Stimulated activated CD4-positive, alpha-beta T cell treated with anti-CD3 and anti-CD28 coated beads, Interleukin-2, amount 100 ng/mL, for 24 hours (primary cell): ENCODE results near the gene TMEM164.
A peak's percentile ranks its signal among the peaks of the same experiment; 100 is the strongest.
"Not testable (repeated sequence)": the region's sequence is repeated elsewhere in the genome, so short reads cannot be mapped to it uniquely, and the experiment has no call there.

Source experiments
- DNase-seq, 2 donors: peaks; one replicate each; pipeline ENCODE4 v3.0.0-alpha.2; 2020

The TMEM164 gene

GRCh38 chrX:110002300-110003166, at the start of gene TMEM164:
Gene TMEM164, plus strand, starts transcription at chrX:110003114. Its CDS starts 661 bp downstream, at chrX:110003775.
- DNase-seq, result peak; percentile 78 to 79

GRCh38 chrX:109954333-109954732, 48.6 kb upstream of the TMEM164 start:
- DNase-seq, result no peak

- no peak for DNase-seq
These were observed 48.0 kb upstream of the TMEM164 start for GRCh38 chrX:109954955-109955354.

GRCh38 chrX:109958266-109958665, 44.6 kb upstream of the TMEM164 start:
- no peak for DNase-seq

- DNase-seq, result no peak
These were observed 43.5 kb upstream of the TMEM164 start for GRCh38 chrX:109959356-109959871.

- no peak for DNase-seq
These were observed 38.5 kb upstream of the TMEM164 start for GRCh38 chrX:109964390-109964789.

- DNase-seq, result no peak
These were observed 36.7 kb upstream of the TMEM164 start for GRCh38 chrX:109966246-109966645.

GRCh38 chrX:109967156-109967555, 35.8 kb upstream of the TMEM164 start:
- DNase-seq, result no peak

- not testable (repeated sequence) for DNase-seq
These were observed 32.1 kb upstream of the TMEM164 start for GRCh38 chrX:109970841-109971240.

- DNase-seq, result no peak
These were observed 27.8 kb upstream of the TMEM164 start for GRCh38 chrX:109974906-109975655.

- DNase-seq, result not testable (repeated sequence)
These were observed 17.7 kb upstream of the TMEM164 start for GRCh38 chrX:109985210-109985609.

- DNase-seq, result no peak
These were observed 15.0 kb upstream of the TMEM164 start for GRCh38 chrX:109987884-109988283.

GRCh38 chrX:109990582-109991276, 12.2 kb upstream of the TMEM164 start:
- DNase-seq, result no peak

- no peak for DNase-seq
These were observed 10.7 kb upstream of the TMEM164 start for GRCh38 chrX:109992203-109992602.

GRCh38 chrX:109995155-109995554, 7.8 kb upstream of the TMEM164 start:
- no peak for DNase-seq

- DNase-seq, result no peak
These were observed 5.0 kb upstream of the TMEM164 start for GRCh38 chrX:109997786-109998452.

- no peak for DNase-seq
These were observed 2.9 kb upstream of the TMEM164 start for GRCh38 chrX:110000000-110000399.

GRCh38 chrX:110000847-110001713, 1.8 kb upstream of the TMEM164 start:
- no peak for DNase-seq

GRCh38 chrX:110001740-110002299, 1.1 kb upstream of the TMEM164 start:
- no peak for DNase-seq

- DNase-seq, result peak in 1 of 2 donors; percentile 6
These were observed 548 bp downstream of the TMEM164 start for GRCh38 chrX:110003167-110004156.
